Stomach (tissue), 4 donors: Measurements from ENCODE around the gene NCKAP5.

Experiments
- EP300 ChIP-seq: sonication (generic); formaldehyde crosslinking; IDR thresholded peaks from one replicate; pipeline ENCODE4 v1.6.1; 2017; ENCODE audit warnings: antibody characterized with exemption
- POLR2A ChIP-seq, 4 donors: fragments of 450-650 bp; IDR thresholded peaks; one replicate each; pipeline ENCODE4 v1.6.1; 2016; ENCODE audit warnings: antibody characterized with exemption in 4 of 4, control low read depth in 2 of 4, mild to moderate bottlenecking in 1 of 4, moderate library complexity in 1 of 4
- POLR2AphosphoS5 ChIP-seq, 3 donors: sonication (generic); formaldehyde crosslinking; IDR thresholded peaks; one replicate each; pipeline ENCODE4 v1.6.1; 2016; ENCODE audit warnings: antibody characterized with exemption in 3 of 3
- TF ChIP-seq, protein P1 (sequence below), 7 experiments: fragments of 450-650 bp in 4 of 7; fragments of 200-600 bp in 3 of 7; sonication (generic) in 3 of 7; IDR thresholded peaks; one replicate each; pipeline ENCODE4 v1.5.1; 2016 to 2019; ENCODE audit warnings: antibody characterized with exemption in 7 of 7, control low read depth in 2 of 7, mild to moderate bottlenecking in 1 of 7

DNA sequence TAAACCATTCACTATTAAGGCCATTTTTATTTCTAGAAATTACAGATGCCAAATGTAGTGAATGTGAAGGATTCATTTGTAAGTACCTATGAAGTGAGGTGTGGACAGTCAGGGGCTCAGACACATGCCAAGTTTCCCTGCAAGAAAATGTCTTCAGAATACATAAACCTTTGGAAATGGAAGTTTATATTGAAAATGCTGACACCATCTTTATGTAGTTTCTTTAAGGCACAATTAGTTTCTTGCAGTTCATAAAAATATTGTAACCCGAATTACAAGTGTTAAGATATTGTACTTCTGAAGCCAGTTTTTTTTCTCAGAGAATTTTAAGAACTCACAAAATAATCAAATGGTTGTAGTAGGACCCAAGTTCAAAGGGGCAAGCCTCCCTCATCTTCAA is 832.2 kb downstream of the NCKAP5 start:
- TF ChIP-seq POLR2A (IDR thresholded peaks at IDR 0.05), result no peak
- no peak for TF ChIP-seq EP300
- TF ChIP-seq, protein P1, sequence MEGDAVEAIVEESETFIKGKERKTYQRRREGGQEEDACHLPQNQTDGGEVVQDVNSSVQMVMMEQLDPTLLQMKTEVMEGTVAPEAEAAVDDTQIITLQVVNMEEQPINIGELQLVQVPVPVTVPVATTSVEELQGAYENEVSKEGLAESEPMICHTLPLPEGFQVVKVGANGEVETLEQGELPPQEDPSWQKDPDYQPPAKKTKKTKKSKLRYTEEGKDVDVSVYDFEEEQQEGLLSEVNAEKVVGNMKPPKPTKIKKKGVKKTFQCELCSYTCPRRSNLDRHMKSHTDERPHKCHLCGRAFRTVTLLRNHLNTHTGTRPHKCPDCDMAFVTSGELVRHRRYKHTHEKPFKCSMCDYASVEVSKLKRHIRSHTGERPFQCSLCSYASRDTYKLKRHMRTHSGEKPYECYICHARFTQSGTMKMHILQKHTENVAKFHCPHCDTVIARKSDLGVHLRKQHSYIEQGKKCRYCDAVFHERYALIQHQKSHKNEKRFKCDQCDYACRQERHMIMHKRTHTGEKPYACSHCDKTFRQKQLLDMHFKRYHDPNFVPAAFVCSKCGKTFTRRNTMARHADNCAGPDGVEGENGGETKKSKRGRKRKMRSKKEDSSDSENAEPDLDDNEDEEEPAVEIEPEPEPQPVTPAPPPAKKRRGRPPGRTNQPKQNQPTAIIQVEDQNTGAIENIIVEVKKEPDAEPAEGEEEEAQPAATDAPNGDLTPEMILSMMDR (IDR thresholded peaks at IDR 0.05), result no peak
- no peak for TF ChIP-seq POLR2AphosphoS5 (IDR thresholded peaks at IDR 0.05)
